NCI-H526 (cell line): ENCODE data around the gene COL6A2.
"Not testable (repeated sequence)": the region's sequence is repeated elsewhere in the genome, so short reads cannot be mapped to it uniquely, and the experiment has no call there.

Experiments used
- DNase-seq, 2 experiments: peaks; one replicate each; lab custom pipeline; 2025; lab: John Stamatoyannopoulos, UW

COL6A2 gene

DNA sequence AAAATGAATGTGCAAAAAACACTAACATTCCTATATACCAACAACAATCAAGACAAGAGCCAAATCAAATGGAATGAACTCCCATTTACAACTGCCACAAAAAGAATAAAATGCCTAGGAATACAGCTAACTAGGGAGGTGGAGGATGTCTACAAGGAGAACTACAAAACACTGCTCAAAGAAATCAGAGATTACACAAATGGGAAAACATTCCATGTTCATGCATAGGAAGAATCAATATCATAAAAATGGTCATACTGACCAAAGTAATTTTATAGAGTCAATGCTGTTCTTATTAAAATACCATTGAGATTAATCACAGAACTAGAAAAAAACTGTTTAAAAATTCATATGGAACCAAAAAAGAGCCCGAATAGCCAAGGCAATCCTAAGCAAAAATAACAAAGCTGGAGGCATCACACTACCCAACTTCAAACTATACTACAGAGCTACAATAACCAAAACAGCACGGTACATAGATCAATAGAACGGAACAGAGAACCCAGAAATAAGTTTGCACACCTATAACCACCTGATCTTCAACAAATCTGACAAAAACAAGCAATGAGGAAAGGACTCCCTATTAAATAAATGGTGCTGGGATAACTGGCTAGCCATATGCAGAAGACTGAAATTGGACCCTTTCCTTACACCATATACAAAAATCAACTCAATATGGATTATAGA lies 78.7 kb downstream of the COL6A2 start:
- not testable (repeated sequence) for DNase-seq

DNA sequence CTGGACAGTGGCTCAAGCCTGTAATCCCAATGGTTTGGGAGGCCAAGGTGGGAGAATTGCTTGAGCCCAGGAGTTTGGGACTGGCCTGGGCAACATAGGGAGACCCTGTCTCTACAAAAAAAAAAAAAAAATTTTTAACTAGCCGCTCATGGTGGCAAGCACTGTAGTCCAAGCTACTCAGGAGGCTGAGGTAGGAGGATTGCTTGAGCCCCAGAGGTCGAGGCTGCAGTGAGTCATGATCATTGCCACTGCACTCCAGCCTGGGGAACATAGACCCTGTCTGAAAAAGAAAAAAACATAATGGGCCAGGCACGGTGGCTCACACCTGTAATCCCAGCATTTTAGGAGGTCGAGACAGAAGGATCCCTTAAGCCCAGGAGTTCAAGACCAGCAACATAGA lies 81.0 kb downstream of the COL6A2 start:
- no peak for DNase-seq
